K562 (cell line): Measurements from ENCODE around the gene HSD17B1. TPM values are rescaled to one million over a fixed set of nuclear protein-coding genes. Genes with fewer than 3 reads are reported as not detected.
A peak's percentile ranks its signal among the peaks of the same experiment; 100 is the strongest.

Experiments
- ATAC-seq: fragments of 200-7000 bp; cut with Tn5 transposase; 3 replicates; pipeline ENCODE4 v1.9.1; 2020; ENCODE audit warnings: moderate library complexity
- BruUV-seq: library from RNA; stranded (reverse); fragments of 400-500 nt; replicated peaks from 2 replicates; lab custom pipeline; 2021; lab: Mats Ljungman, UMichigan
- CTCF ChIA-PET: fragments of 300-600 bp; formaldehyde crosslinking; extraction: SDS; loops from one replicate; lab custom pipeline; 2021; ENCODE audit warnings: low intra/inter-chr PET ratio; lab: Yijun Ruan, JAX
- POLR2A ChIA-PET: fragments of 300-600, 350-650 bp; sonication (Branson Sonifier 250); formaldehyde crosslinking; extraction: SDS; loops from one replicate; lab custom pipeline; 2021; ENCODE audit warnings: antibody characterized with exemption, inconsistent platforms; lab: Yijun Ruan, JAX
- DNase-seq, 4 experiments: peaks; one replicate each; pipeline versions ENCODE4 v3.0.0 to v3.0.0-alpha.2; 2011 to 2018; ENCODE audit warnings: low spot score in 3 of 4, mixed read lengths in 3 of 4; ENCODE audit errors: extremely low read depth in 1 of 4
- FAIRE-seq: peaks from 2 replicates; lab custom pipeline; 2011; peaks lifted over from hg19 to GRCh38; lab: Jason Lieb, UNC
- H2AFZ ChIP-seq: 2 replicates; pipeline ENCODE4 v1.6.0; 2011; ENCODE audit warnings: low read depth, low read length, control low read depth, inconsistent platforms
- H3K27ac ChIP-seq: fragments of 200-600 bp; 3 replicates; pipeline ENCODE4 v1.8.0; 2011; ENCODE audit warnings: low read depth, mild to moderate bottlenecking, control low read depth, inconsistent platforms, low read length, moderate library complexity, mixed read lengths; ENCODE audit errors: extremely low read depth
- H3K27me3 ChIP-seq, 2 experiments: fragments of 300-600 bp in 1 of 2; 2 replicates in 1 of 2; 3 replicates in 1 of 2; pipeline versions ENCODE4 v1.6.0 to v1.8.0; 2011; ENCODE audit warnings: inconsistent platforms in 2 of 2, low read length in 2 of 2, mild to moderate bottlenecking in 1 of 2, mixed read lengths in 1 of 2, moderate library complexity in 1 of 2; ENCODE audit not compliant: control insufficient read depth in 2 of 2, insufficient read depth in 2 of 2
- H3K36me3 ChIP-seq: fragments of 300-600 bp; 3 replicates; pipeline ENCODE4 v1.8.0; 2011; ENCODE audit warnings: mild to moderate bottlenecking, low read length, inconsistent platforms; ENCODE audit not compliant: control insufficient read depth, insufficient read depth
- H3K4me1 ChIP-seq, 2 experiments: fragments of 200-600 bp in 1 of 2; replicated peaks in 1 of 2; 2 replicates in 1 of 2; 3 replicates in 1 of 2; pipeline versions ENCODE4 v1.5.1 to v1.8.0; 2011; ENCODE audit warnings: inconsistent platforms in 2 of 2, low read length in 2 of 2, mild to moderate bottlenecking in 1 of 2, mixed read lengths in 1 of 2, moderate library complexity in 1 of 2; ENCODE audit not compliant: control insufficient read depth in 2 of 2, insufficient read depth in 2 of 2
- H3K4me2 ChIP-seq: 2 replicates; pipeline ENCODE4 v1.6.1; 2011; ENCODE audit warnings: low read length, control low read depth, inconsistent platforms, mixed read lengths; ENCODE audit not compliant: insufficient read depth
- H3K4me3 ChIP-seq: fragments of 200-600 bp; sonication (generic), shearing (Covaris generic); 2 replicates; pipeline ENCODE4 v1.5.1; 2016; ENCODE audit warnings: control low read depth, inconsistent platforms
- H3K79me2 ChIP-seq: fragments of 200-600 bp; 3 replicates; pipeline ENCODE4 v1.8.0; 2011; ENCODE audit warnings: low read length, inconsistent platforms; ENCODE audit not compliant: control insufficient read depth, insufficient read depth
- H3K9ac ChIP-seq, 2 experiments: 2 replicates each; pipeline versions ENCODE4 v1.6.0 to v1.6.1; 2011; ENCODE audit warnings: low read depth in 2 of 2, low read length in 2 of 2, control low read depth in 1 of 2, inconsistent platforms in 1 of 2, mild to moderate bottlenecking in 1 of 2, mixed read lengths in 1 of 2; ENCODE audit not compliant: insufficient read depth in 1 of 2
- H3K9me1 ChIP-seq: one replicate; pipeline ENCODE4 v1.6.0; 2011; ENCODE audit warnings: inconsistent platforms, mild to moderate bottlenecking, low read length, moderate library complexity; ENCODE audit not compliant: control insufficient read depth, insufficient read depth
- H3K9me3 ChIP-seq: replicated peaks from 2 replicates; pipeline ENCODE4 v1.5.1; 2011; ENCODE audit warnings: low read depth, low read length, inconsistent platforms; ENCODE audit not compliant: control insufficient read depth, insufficient read depth
- H4K20me1 ChIP-seq: replicated peaks from 2 replicates; pipeline ENCODE4 v1.6.1; 2011; ENCODE audit warnings: low read length, inconsistent platforms, mixed read lengths; ENCODE audit not compliant: control insufficient read depth, insufficient read depth
- CEBPB ChIP-seq: fragments of 450-650 bp; IDR thresholded peaks from 2 replicates; pipeline ENCODE4 v1.6.1; 2016; ENCODE audit warnings: missing genetic modification characterization, missing compliant biosample characterization
- E2F6 ChIP-seq, 2 experiments: IDR thresholded peaks; 2 replicates each; pipeline ENCODE4 v1.6.1; 2011; ENCODE audit warnings: borderline replicate concordance in 1 of 2, control low read depth in 1 of 2, low read depth in 1 of 2, low read length in 1 of 2, mild to moderate bottlenecking in 1 of 2, mixed read lengths in 1 of 2, moderate library complexity in 1 of 2; ENCODE audit not compliant: insufficient read depth in 1 of 2, insufficient read length in 1 of 2, poor library complexity in 1 of 2, severe bottlenecking in 1 of 2; ENCODE audit errors: extremely low read depth in 1 of 2
- EHMT2 ChIP-seq: fragments of 450-650 bp; IDR thresholded peaks from 2 replicates; pipeline ENCODE4 v1.6.1; 2018; ENCODE audit warnings: antibody characterized with exemption
- POLR3A ChIP-seq: IDR thresholded peaks from 2 replicates; pipeline ENCODE4 v1.6.1; 2011; ENCODE audit warnings: borderline replicate concordance, mild to moderate bottlenecking, moderate library complexity; ENCODE audit not compliant: insufficient read length, insufficient read depth; ENCODE audit errors: extremely low read depth
- PRMT5 ChIP-seq: sonication (generic); formaldehyde crosslinking; IDR thresholded peaks from 2 replicates; pipeline ENCODE4 v1.5.0; 2020; ENCODE audit warnings: missing genetic modification reagents
- STAG1 ChIP-seq: sonication (generic); formaldehyde crosslinking; IDR thresholded peaks from 2 replicates; pipeline ENCODE4 v1.5.0; 2020; ENCODE audit warnings: missing genetic modification reagents, borderline replicate concordance
- TAL1 ChIP-seq: fragments of 450-650 bp; IDR thresholded peaks from 2 replicates; pipeline ENCODE4 v1.6.1; 2016; ENCODE audit warnings: mild to moderate bottlenecking
- ZNF511 ChIP-seq: sonication (generic); formaldehyde crosslinking; IDR thresholded peaks from 2 replicates; pipeline ENCODE4 v1.8.0; 2022; ENCODE audit warnings: mild to moderate bottlenecking, missing genetic modification reagents
- WGBS: fragments of 100-300 bp; shearing (Covaris generic); methylation state at CpG from one replicate; pipeline ENCODE4 v1.1.6; 2016; ENCODE audit warnings: low coverage, mixed read lengths; ENCODE audit not compliant: insufficient coverage; ENCODE audit errors: missing lambda C conversion rate; 5-methylcytosine and 5-hydroxymethylcytosine counted together
- in situ Hi-C: fragments of 300-500 bp; cut with MboI; formaldehyde crosslinking; loops from 4 replicates; pipeline ENCODE4 v1.15.0; 2018; ENCODE audit warnings: inconsistent platforms, mixed read lengths
- intact Hi-C: fragments of 100-400 bp; cut with micrococcal nuclease; formaldehyde crosslinking; loops from 2 replicates; pipeline ENCODE4 v1.14.2; 2022
- polyA plus RNA-seq, 8 experiments: library from polyadenylated mRNA; depleted of rRNA in 4 of 8; stranded (reverse) in 5 of 8; unstranded in 3 of 8; fragments of >200 nt; fragmentation: Nextera tagmentation in 2 of 8; fragmentation: Illumina TruSeq in 1 of 8; extraction: Ambion mirVana in 2 of 8; extraction: Trizol in 1 of 8; gene quantifications; 2 replicates each; pipeline versions ENCODE4 v1.2.1 to v1.2.3, GENCODE V29; 2011 to 2014; ENCODE audit warnings: inconsistent platforms in 1 of 8, missing spikeins in 1 of 8
- total RNA-seq, 7 experiments: library from RNA; depleted of rRNA in 6 of 7; stranded (reverse); fragments of >200 nt in 6 of 7; fragmentation: Illumina TruSeq in 2 of 7; extraction: Trizol in 2 of 7; gene quantifications; 2 replicates each; pipeline versions ENCODE4 v1.2.1 to v1.2.3, GENCODE V29; 2011 to 2021; ENCODE audit warnings: low replicate concordance in 1 of 7
- TF ChIP-seq, protein P1 (sequence below), 2 experiments: fragments of 450-650 bp; IDR thresholded peaks; 2 replicates each; pipeline ENCODE4 v1.6.1; 2016
- TF ChIP-seq, protein P2 (sequence below): sonication (generic); formaldehyde crosslinking; IDR thresholded peaks from 2 replicates; pipeline ENCODE4 v1.4.0; 2020; ENCODE audit warnings: mild to moderate bottlenecking, missing genetic modification reagents

HSD17B1 gene
- total and polyA plus RNA-seq, 9 of the 15 experiments (the other 6 are each of a cell fraction or from before 2014, with no cell fraction given), result 0.55 to 21.1 (median 3.6) TPM

GRCh38 chr17:42584880-42585279 lies 32.2 kb downstream of the HSD17B1 start:
- in situ Hi-C loops (loop anchor here (10.0 kb wide), 1 partner anchor 340 kb away; no protein-coding TSS in a partner anchor), intact Hi-C loops (no loop called here)
- DNase-seq (no peak), FAIRE-seq (no peak), ATAC-seq (no peak)
- H3K4me2 ChIP-seq, result no peak overlapping the region
- H2AFZ ChIP-seq, result no peak overlapping the region
- no peaks in the 10 kb centered on the region for H3K79me2 ChIP-seq
- no peaks in the 10 kb centered on the region for H4K20me1 ChIP-seq
- peaks cover 0 to 6% of the 10 kb centered on the region in 2 experiments; a peak in 3 of 5 replicates for H3K4me1 ChIP-seq
- H3K9ac ChIP-seq, result peak overlapping the region in 1 of 2 experiments; percentile 24; a peak in 1 of 4 replicates
- WGBS, result 82% methylated on average over 9 of the region's 9 CpGs
- H3K27ac ChIP-seq, result no peak overlapping the region
- H3K9me1 ChIP-seq, result no peaks in the 10 kb centered on the region
- peaks cover 91% of the 10 kb centered on the region for H3K36me3 ChIP-seq
- ChIA-PET CTCF (no interaction called here), POLR2A (interaction anchor here (1.9 kb wide), 1 partner anchor 114 kb away, joined by 6 read pairs; no protein-coding TSS in a partner anchor)
- no TSS peak for BruUV-seq
- no peaks in the 10 kb centered on the region for H3K27me3 ChIP-seq
- no peak overlapping the region for H3K4me3 ChIP-seq
- H3K9me3 ChIP-seq, result no peaks in the 10 kb centered on the region
- TF ChIP-seq POLR3A (no peak), CEBPB (tag) (peak; percentile 35; the same call in 1 of the 2 replicates)

DNA sequence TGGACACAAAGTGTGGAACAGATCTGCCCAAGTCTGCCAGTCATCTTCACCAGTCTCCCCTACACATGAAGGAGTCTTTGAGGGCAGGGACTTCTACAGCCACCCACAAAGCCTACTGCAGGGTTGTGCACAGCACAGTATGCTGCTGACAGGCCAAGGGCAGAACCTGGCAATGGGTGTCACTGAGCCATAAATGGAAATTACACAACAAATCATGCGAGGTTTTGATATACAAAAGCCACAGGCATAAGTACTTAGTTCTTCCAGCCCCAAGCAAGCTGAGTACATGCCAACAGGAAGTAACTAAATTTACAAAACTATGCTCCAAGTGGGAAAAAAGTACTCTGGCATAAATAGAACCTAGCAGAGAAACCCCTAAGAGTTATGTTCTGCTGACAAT lies 32.6 kb downstream of the HSD17B1 start:
- intact Hi-C loops, result no loop called here
- H3K4me2 ChIP-seq, result no peak overlapping the region
- H3K9ac ChIP-seq, result peak overlapping the region in 1 of 2 experiments; percentile 24; a peak in 1 of 4 replicates
- no peak overlapping the region for H3K4me3 ChIP-seq
- no peak overlapping the region for H3K27ac ChIP-seq
- no peak overlapping the region for H2AFZ ChIP-seq
- POLR2A ChIA-PET, result no interaction called here
- H3K9me1 ChIP-seq, result no peaks in the 10 kb centered on the region
- no peaks in the 10 kb centered on the region for H3K9me3 ChIP-seq
- no peak for FAIRE-seq
- H4K20me1 ChIP-seq, result no peaks in the 10 kb centered on the region
- CTCF ChIA-PET, result no interaction called here
- H3K4me1 ChIP-seq, result peaks cover 0 to 2% of the 10 kb centered on the region in 2 experiments; a peak in 2 of 5 replicates
- no peak for ATAC-seq
- in situ Hi-C loops, result loop anchor here (10.0 kb wide), 1 partner anchor 339 kb away; no protein-coding TSS in a partner anchor
- WGBS, result 88% methylated on average over 1 of the region's 1 CpG
- H3K79me2 ChIP-seq, result no peaks in the 10 kb centered on the region
- no peak for DNase-seq
- no TSS peak for BruUV-seq
- no peaks in the 10 kb centered on the region for H3K27me3 ChIP-seq
- TF ChIP-seq STAG1 (CRISPR knock-in tag) (no peak), ZNF511 (CRISPR knock-in tag) (no peak), E2F6 (IDR thresholded peaks at IDR 0.05; ENCODE audit: borderline replicate concordance in 1 of 2, extremely low read depth in 1 of 2, insufficient read depth in 1 of 2, insufficient read length in 1 of 2, low read depth in 1 of 2, low read length in 1 of 2, poor library complexity in 1 of 2, severe bottlenecking in 1 of 2) (no peak), PRMT5 (CRISPR knock-in tag) (no peak), TAL1 (no peak), EHMT2 (no peak)
- TF ChIP-seq, protein P1, sequence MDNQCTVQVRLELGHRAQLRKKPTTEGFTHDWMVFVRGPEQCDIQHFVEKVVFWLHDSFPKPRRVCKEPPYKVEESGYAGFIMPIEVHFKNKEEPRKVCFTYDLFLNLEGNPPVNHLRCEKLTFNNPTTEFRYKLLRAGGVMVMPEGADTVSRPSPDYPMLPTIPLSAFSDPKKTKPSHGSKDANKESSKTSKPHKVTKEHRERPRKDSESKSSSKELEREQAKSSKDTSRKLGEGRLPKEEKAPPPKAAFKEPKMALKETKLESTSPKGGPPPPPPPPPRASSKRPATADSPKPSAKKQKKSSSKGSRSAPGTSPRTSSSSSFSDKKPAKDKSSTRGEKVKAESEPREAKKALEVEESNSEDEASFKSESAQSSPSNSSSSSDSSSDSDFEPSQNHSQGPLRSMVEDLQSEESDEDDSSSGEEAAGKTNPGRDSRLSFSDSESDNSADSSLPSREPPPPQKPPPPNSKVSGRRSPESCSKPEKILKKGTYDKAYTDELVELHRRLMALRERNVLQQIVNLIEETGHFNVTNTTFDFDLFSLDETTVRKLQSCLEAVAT (IDR thresholded peaks at IDR 0.05), result no peak
- TF ChIP-seq, protein P2, sequence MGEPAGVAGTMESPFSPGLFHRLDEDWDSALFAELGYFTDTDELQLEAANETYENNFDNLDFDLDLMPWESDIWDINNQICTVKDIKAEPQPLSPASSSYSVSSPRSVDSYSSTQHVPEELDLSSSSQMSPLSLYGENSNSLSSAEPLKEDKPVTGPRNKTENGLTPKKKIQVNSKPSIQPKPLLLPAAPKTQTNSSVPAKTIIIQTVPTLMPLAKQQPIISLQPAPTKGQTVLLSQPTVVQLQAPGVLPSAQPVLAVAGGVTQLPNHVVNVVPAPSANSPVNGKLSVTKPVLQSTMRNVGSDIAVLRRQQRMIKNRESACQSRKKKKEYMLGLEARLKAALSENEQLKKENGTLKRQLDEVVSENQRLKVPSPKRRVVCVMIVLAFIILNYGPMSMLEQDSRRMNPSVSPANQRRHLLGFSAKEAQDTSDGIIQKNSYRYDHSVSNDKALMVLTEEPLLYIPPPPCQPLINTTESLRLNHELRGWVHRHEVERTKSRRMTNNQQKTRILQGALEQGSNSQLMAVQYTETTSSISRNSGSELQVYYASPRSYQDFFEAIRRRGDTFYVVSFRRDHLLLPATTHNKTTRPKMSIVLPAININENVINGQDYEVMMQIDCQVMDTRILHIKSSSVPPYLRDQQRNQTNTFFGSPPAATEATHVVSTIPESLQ (CRISPR knock-in tag), result no peak
- peaks cover 91% of the 10 kb centered on the region for H3K36me3 ChIP-seq
